Measurements from ENCODE around the gene TNFRSF13B. TPM values are rescaled to one million over a fixed set of nuclear protein-coding genes. Genes with fewer than 3 reads are reported as not detected.

Gene TNFRSF13B
- total RNA-seq, 4 donors from 2014 or later = not detected

DNA sequence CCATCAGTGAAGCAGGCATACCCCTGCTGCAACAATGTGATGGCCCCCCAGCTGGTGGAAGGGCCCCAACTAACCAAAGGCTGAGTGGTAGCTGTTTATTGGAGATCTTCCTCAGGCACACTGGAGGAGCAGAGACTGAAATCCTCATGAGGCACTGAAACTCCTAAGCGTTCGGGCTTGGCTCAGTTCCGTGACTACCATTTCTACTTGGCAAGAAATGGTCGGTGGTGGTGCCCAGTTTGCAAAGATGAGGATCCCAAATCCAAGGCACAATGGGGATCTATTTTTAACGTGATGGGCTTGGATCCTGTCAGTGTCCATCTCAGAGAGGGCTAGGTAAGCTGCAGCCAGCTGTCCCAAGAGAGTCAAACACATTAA, 82.8 kb downstream of the TNFRSF13B start:
- no peak for DNase-seq
- WGBS, 2 donors = 90 to 91% methylated on average over 5 of the region's 5 CpGs
- no peak overlapping the region for H3K27ac ChIP-seq
- no peaks in the 10 kb centered on the region for H3K27me3 ChIP-seq
- TF ChIP-seq, protein P1, sequence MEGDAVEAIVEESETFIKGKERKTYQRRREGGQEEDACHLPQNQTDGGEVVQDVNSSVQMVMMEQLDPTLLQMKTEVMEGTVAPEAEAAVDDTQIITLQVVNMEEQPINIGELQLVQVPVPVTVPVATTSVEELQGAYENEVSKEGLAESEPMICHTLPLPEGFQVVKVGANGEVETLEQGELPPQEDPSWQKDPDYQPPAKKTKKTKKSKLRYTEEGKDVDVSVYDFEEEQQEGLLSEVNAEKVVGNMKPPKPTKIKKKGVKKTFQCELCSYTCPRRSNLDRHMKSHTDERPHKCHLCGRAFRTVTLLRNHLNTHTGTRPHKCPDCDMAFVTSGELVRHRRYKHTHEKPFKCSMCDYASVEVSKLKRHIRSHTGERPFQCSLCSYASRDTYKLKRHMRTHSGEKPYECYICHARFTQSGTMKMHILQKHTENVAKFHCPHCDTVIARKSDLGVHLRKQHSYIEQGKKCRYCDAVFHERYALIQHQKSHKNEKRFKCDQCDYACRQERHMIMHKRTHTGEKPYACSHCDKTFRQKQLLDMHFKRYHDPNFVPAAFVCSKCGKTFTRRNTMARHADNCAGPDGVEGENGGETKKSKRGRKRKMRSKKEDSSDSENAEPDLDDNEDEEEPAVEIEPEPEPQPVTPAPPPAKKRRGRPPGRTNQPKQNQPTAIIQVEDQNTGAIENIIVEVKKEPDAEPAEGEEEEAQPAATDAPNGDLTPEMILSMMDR (IDR thresholded peaks at IDR 0.05) = no peak
- no peak for TF ChIP-seq POLR2A (IDR thresholded peaks at IDR 0.05)
- H3K9me3 ChIP-seq = no peaks in the 10 kb centered on the region
- no peaks in the 10 kb centered on the region for H3K36me3 ChIP-seq
- no peak overlapping the region for H3K4me3 ChIP-seq (replicated peaks in 1 of 3)
- intact Hi-C loops (cut with DNase I) = no loop called here
- H3K4me1 ChIP-seq = no peaks in the 10 kb centered on the region

Small RNA genes lying within 50 kb of the gene (small RNA-seq; reads per million reads assigned to genes)
- gene AL353996.1 = not detected

Other genes starting within 250 kb of the TNFRSF13B start
- 100 to 1,000 TPM; 130 to 244 (median 155) TPM for gene MPRIP, start 70.3 kb upstream of the TNFRSF13B start, total RNA-seq
- gene PLD6, start 234.2 kb upstream of the TNFRSF13B start, total RNA-seq = 1 to 10 TPM; 1.3 to 3.2 (median 2.5) TPM